Liver (tissue), 9 donors: ENCODE measurements around the gene FTCD. TPM values are rescaled to one million over a fixed set of nuclear protein-coding genes. Genes with fewer than 3 reads are reported as not detected.

ENCODE experiments used
- DNase-seq: peaks from one replicate; pipeline ENCODE4 v3.0.0-alpha.2; 2017; ENCODE audit warnings: low spot score
- H3K27ac ChIP-seq, 2 donors: one replicate each; pipeline ENCODE4 v1.7.0; 2013; ENCODE audit warnings: inconsistent platforms in 2 of 2, low read length in 2 of 2, control low read depth in 1 of 2, low read depth in 1 of 2, mild to moderate bottlenecking in 1 of 2
- H3K27me3 ChIP-seq, 4 donors: one replicate each; pipeline versions ENCODE4 v1.6.1 to v1.7.0; 2013; ENCODE audit warnings: low read length in 3 of 4, inconsistent platforms in 1 of 4, mild to moderate bottlenecking in 1 of 4, moderate library complexity in 1 of 4; ENCODE audit not compliant: control insufficient read depth in 4 of 4, insufficient read depth in 4 of 4
- H3K36me3 ChIP-seq, 4 donors: one replicate each; pipeline versions ENCODE4 v1.6.1 to v1.7.0; 2013; ENCODE audit warnings: low read length in 3 of 4, mild to moderate bottlenecking in 3 of 4, low read depth in 1 of 4, moderate library complexity in 1 of 4; ENCODE audit not compliant: control insufficient read depth in 4 of 4, insufficient read depth in 3 of 4
- H3K4me1 ChIP-seq, 4 donors: one replicate each; pipeline versions ENCODE4 v1.6.1 to v1.7.0; 2013; ENCODE audit warnings: low read length in 3 of 4, mild to moderate bottlenecking in 3 of 4, moderate library complexity in 1 of 4; ENCODE audit not compliant: control insufficient read depth in 4 of 4, insufficient read depth in 4 of 4
- H3K4me3 ChIP-seq, 3 donors: one replicate each; pipeline versions ENCODE4 v1.6.1 to v1.7.0; 2013; ENCODE audit warnings: low read length in 3 of 3, control low read depth in 1 of 3, low read depth in 1 of 3, mild to moderate bottlenecking in 1 of 3
- H3K9ac ChIP-seq, 2 donors: one replicate each; pipeline ENCODE4 v1.7.0; 2013; ENCODE audit warnings: low read length in 2 of 2, mild to moderate bottlenecking in 2 of 2, moderate library complexity in 2 of 2, control low read depth in 1 of 2, low read depth in 1 of 2
- H3K9me3 ChIP-seq, 4 donors: one replicate each; pipeline versions ENCODE4 v1.6.1 to v1.7.0; 2013; ENCODE audit warnings: low read length in 3 of 4; ENCODE audit not compliant: control insufficient read depth in 4 of 4
- ATF3 ChIP-seq: IDR thresholded peaks from 2 replicates; pipeline ENCODE4 v1.6.1; 2016; ENCODE audit warnings: antibody characterized with exemption
- CTCF ChIP-seq: fragments of 150-350 bp; IDR thresholded peaks from 2 replicates; pipeline ENCODE4 v1.5.1; 2017; ENCODE audit warnings: improper control_type of control experiment, low read depth, low read length; ENCODE audit not compliant: missing input control
- EGR1 ChIP-seq, 2 donors: IDR thresholded peaks; 2 replicates each; pipeline ENCODE4 v1.6.1; 2016 to 2018; ENCODE audit warnings: antibody characterized with exemption in 2 of 2, low read depth in 2 of 2
- FOXA2 ChIP-seq: IDR thresholded peaks from 2 replicates; pipeline ENCODE4 v1.6.1; 2016; ENCODE audit warnings: antibody characterized with exemption
- GABPA ChIP-seq, 2 donors: IDR thresholded peaks in 1 of 2; conservative IDR thresholded peaks in 1 of 2; 2 replicates each; pipeline ENCODE4 v1.6.1; 2016; ENCODE audit warnings: antibody characterized with exemption in 2 of 2, mild to moderate bottlenecking in 1 of 2, moderate library complexity in 1 of 2
- HNF4A ChIP-seq, 2 donors: conservative IDR thresholded peaks; 2 replicates each; pipeline ENCODE4 v1.6.1; 2016; ENCODE audit warnings: antibody characterized with exemption in 2 of 2, mild to moderate bottlenecking in 2 of 2
- HNF4G ChIP-seq: IDR thresholded peaks from 2 replicates; pipeline ENCODE4 v1.6.1; 2016; ENCODE audit warnings: antibody characterized with exemption
- JUND ChIP-seq, 2 donors: IDR thresholded peaks; 2 replicates each; pipeline ENCODE4 v1.6.1; 2016; ENCODE audit warnings: antibody characterized with exemption in 2 of 2
- NR2F2 ChIP-seq: IDR thresholded peaks from 2 replicates; pipeline ENCODE4 v1.6.1; 2016; ENCODE audit warnings: antibody characterized with exemption
- RAD21 ChIP-seq, 2 donors: IDR thresholded peaks; 2 replicates each; pipeline ENCODE4 v1.6.1; 2016; ENCODE audit warnings: antibody characterized with exemption in 2 of 2, mild to moderate bottlenecking in 2 of 2
- RXRA ChIP-seq, 2 donors: IDR thresholded peaks; 2 replicates each; pipeline ENCODE4 v1.6.1; 2017 to 2018; ENCODE audit warnings: antibody characterized with exemption in 2 of 2, mild to moderate bottlenecking in 1 of 2
- SP1 ChIP-seq: IDR thresholded peaks from 2 replicates; pipeline ENCODE4 v1.6.1; 2018; ENCODE audit warnings: antibody characterized with exemption, mild to moderate bottlenecking
- YY1 ChIP-seq: IDR thresholded peaks from 2 replicates; pipeline ENCODE4 v1.6.1; 2016; ENCODE audit warnings: antibody characterized with exemption, mild to moderate bottlenecking
- WGBS: extraction: QIAGEN DNeasy Blood & Tissue Kit; methylation state at CpG from one replicate; pipeline ENCODE4 v1.1.7; 2013; 5-methylcytosine and 5-hydroxymethylcytosine counted together
- polyA plus RNA-seq, 2 donors: library from polyadenylated mRNA; stranded (reverse) in 1 of 2; unstranded in 1 of 2; fragments of 200-250 nt in 1 of 2; fragments of >200 nt in 1 of 2; fragmentation: Nextera tagmentation in 1 of 2; extraction: Ambion mirVana in 1 of 2; gene quantifications; one replicate each; pipeline versions ENCODE4 v1.2.1 to v1.2.3, GENCODE V29; 2013 to 2015
- total RNA-seq, 2 donors: library from RNA; depleted of rRNA; stranded (reverse); fragments of >200 nt; gene quantifications; one replicate each; pipeline ENCODE4 v1.2.3, GENCODE V29; 2014
- TF ChIP-seq, protein P1 (sequence below): IDR thresholded peaks from 2 replicates; pipeline ENCODE4 v1.6.1; 2016; ENCODE audit warnings: antibody characterized with exemption
- donor health status: healthy.
- donor health status: healthy.
- donor health status: healthy.
- donor health status: healthy.
- donor health status: healthy.

Gene FTCD
- total and polyA plus RNA-seq, 4 donors = 130 to 182 (median 173) TPM

- TF ChIP-seq YY1 (no peak), RAD21 (IDR thresholded peaks at IDR 0.05) (no peak), ATF3 (no peak), SP1 (no peak), NR2F2 (no peak), FOXA2 (no peak), GABPA (IDR thresholded peaks at IDR 0.05 in 1 of 2, conservative IDR thresholded peaks at IDR 0.05 in 1 of 2) (no peak), JUND (IDR thresholded peaks at IDR 0.05) (no peak), HNF4G (no peak), CTCF (no peak), RXRA (IDR thresholded peaks at IDR 0.05) (no peak), HNF4A (conservative IDR thresholded peaks at IDR 0.05) (no peak), EGR1 (IDR thresholded peaks at IDR 0.05; ENCODE audit: low read depth in 2 of 2) (no peak)
- TF ChIP-seq, protein P1, sequence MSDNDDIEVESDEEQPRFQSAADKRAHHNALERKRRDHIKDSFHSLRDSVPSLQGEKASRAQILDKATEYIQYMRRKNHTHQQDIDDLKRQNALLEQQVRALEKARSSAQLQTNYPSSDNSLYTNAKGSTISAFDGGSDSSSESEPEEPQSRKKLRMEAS = no peak
- 89% methylated on average over 27 of the region's 27 CpGs for WGBS
- no peak overlapping the region for H3K9ac ChIP-seq
- peaks cover 0 to 2% (median 0%) of the 10 kb centered on the region in 4 donors for H3K4me1 ChIP-seq
- DNase-seq = no peak
- no peak overlapping the region for H3K27ac ChIP-seq
- no peaks in the 10 kb centered on the region for H3K27me3 ChIP-seq
- H3K36me3 ChIP-seq = no peaks in the 10 kb centered on the region
- no peaks in the 10 kb centered on the region for H3K9me3 ChIP-seq
- no peak overlapping the region for H3K4me3 ChIP-seq
Observed at GRCh38 chr21:46118316-46119143, 36.8 kb downstream of the FTCD start.

DNA sequence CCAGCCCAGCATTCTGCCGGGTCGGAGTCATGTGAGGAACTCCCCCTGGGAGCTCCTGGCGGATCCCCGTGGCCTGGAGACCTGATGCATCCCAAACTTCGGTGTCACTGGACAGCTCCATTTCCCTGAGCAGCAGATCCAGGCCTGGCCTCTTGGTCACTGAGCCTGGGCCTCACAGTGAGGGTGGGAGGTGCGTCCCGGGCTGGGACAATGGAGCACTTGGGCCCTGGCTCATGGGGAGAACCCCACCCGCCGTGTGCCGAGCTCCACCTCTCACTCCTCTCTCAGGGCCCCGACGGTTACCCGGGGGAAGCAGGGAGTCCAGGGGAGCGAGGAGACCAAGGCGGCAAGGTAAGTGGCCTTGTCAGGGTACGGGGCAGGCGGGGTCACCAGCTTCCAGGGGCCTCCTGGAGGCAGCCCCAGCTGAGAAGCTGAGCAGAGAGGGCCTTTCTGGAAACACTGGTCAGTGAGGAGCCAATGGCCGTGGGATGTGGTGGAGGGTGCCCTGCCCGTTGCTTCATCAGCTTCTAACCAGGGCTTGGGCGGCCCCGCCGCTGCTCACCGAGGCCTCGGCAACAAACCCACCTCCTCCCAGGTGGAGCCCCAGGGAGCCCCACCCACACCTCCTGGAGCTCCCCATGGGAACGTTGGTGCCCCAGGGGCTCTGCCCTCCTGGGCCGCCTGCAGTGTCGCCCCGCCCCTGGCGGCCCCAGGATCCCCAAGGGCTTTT is 37.6 kb downstream of the FTCD start:
- Histone ChIP-seq H3K9ac (no peak overlapping the region), H3K27me3 (no peaks in the 10 kb centered on the region), H3K9me3 (no peaks in the 10 kb centered on the region), H3K27ac (no peak overlapping the region), H3K4me1 (peaks cover 0 to 2% (median 0%) of the 10 kb centered on the region in 4 donors), H3K4me3 (no peak overlapping the region), H3K36me3 (no peaks in the 10 kb centered on the region)
- 84% methylated on average over 29 of the region's 29 CpGs for WGBS
- TF ChIP-seq CTCF = no peak
- no peak for TF ChIP-seq ATF3
- DNase-seq = peak; percentile 31
